PC-9 (cell line): ENCODE measurements around the gene BNIP3.
"Not testable (repeated sequence)": the region's sequence is repeated elsewhere in the genome, so short reads cannot be mapped to it uniquely, and the experiment has no call there.

ENCODE experiments used
- CTCF ChIP-seq: fragments of 200-600 bp; sonication (generic); conservative IDR thresholded peaks from 2 replicates; pipeline ENCODE4 v1.6.1; 2017; ENCODE audit warnings: mixed run types, antibody characterized with exemption, mild to moderate bottlenecking, moderate library complexity
- EZH2 ChIP-seq: fragments of 200-600 bp; sonication (generic); IDR thresholded peaks from 2 replicates; pipeline ENCODE4 v1.8.0; 2017; ENCODE audit warnings: antibody characterized with exemption, low read depth

- TF ChIP-seq CTCF, EZH2: not testable (repeated sequence)
Observed at GRCh38 chr10:131987301-131987700, 5.6 kb upstream of the BNIP3 start.
